Measurements from ENCODE around the gene BDKRB1. TPM values are rescaled to one million over a fixed set of nuclear protein-coding genes. Genes with fewer than 3 reads are reported as not detected.

The BDKRB1 gene
- total RNA-seq, 1 experiment from 2014 or later = not detected

- H3K4me2 ChIP-seq (ENCODE audit: insufficient read depth, insufficient read length, low read length) = no peak overlapping the region
- no peak overlapping the region for H3T11ph ChIP-seq (ENCODE audit: low read length)
Measured at GRCh38 chr14:96260341-96260821, 4.4 kb downstream of the BDKRB1 start.

More at GRCh38 chr14:96260341-96260821, 4.4 kb downstream of the BDKRB1 start:
- no peaks in the 10 kb centered on the region for H3K23me2 ChIP-seq (ENCODE audit: insufficient read length, low read depth, low read length, poor library complexity, severe bottlenecking)
- H3K4me1 ChIP-seq (ENCODE audit: insufficient read depth, low read length) = no peaks in the 10 kb centered on the region
- H3K27ac Mint-ChIP-seq = no peak overlapping the region
- TF ChIP-seq CTCF (conservative IDR thresholded peaks at IDR 0.05) = no peak
- no peak overlapping the region for H3K18ac ChIP-seq (ENCODE audit: insufficient read length, low read depth, low read length)
- H2BK5ac ChIP-seq (ENCODE audit: insufficient read length, low read length) = no peak overlapping the region
- no peaks in the 10 kb centered on the region for H4K20me1 ChIP-seq (ENCODE audit: control insufficient read depth, insufficient read depth, insufficient read length)
- H2AFZ ChIP-seq (ENCODE audit: low read length) = no peak overlapping the region
- H3K9ac ChIP-seq (ENCODE audit: extremely low read depth, insufficient read length, low read length) = no peak overlapping the region
- DNase-seq = no peak
- no peaks in the 10 kb centered on the region; a peak in 1 of 7 replicates for H3K36me3 Mint-ChIP-seq (ENCODE audit: insufficient read depth in 1 of 3, low read depth in 3 of 3)
- no peaks in the 10 kb centered on the region for H3K79me2 ChIP-seq (ENCODE audit: insufficient read depth, low read length)
- H3K4me1 Mint-ChIP-seq = no peaks in the 10 kb centered on the region
- H3K4me3 Mint-ChIP-seq = no peak overlapping the region
- H3K27me3 ChIP-seq (ENCODE audit: insufficient read depth, low read length) = no peaks in the 10 kb centered on the region
- H3K27ac ChIP-seq (ENCODE audit: insufficient read length, low read depth, low read length) = no peak overlapping the region
- no peak overlapping the region for H2BK20ac ChIP-seq (ENCODE audit: low read depth, low read length, poor library complexity, severe bottlenecking)
- H3K9me3 Mint-ChIP-seq = peaks cover 5 to 8% of the 10 kb centered on the region in 2 experiments; a peak in 4 of 5 replicates
- H3K56ac ChIP-seq (ENCODE audit: insufficient read length, low read depth, low read length) = no peak overlapping the region
- peaks cover 1% of the 10 kb centered on the region for H3K27me3 Mint-ChIP-seq (ENCODE audit: low read depth)
- no peak overlapping the region for H3K4ac ChIP-seq (ENCODE audit: low read depth, low read length)
- no peak overlapping the region for H3K14ac ChIP-seq (ENCODE audit: insufficient read depth, low read length)
- no peak overlapping the region for H4K5ac ChIP-seq (ENCODE audit: insufficient read length, low read depth, low read length)
- H3K9me3 ChIP-seq (ENCODE audit: control insufficient read depth, low read depth, low read length) = no peaks in the 10 kb centered on the region
- H2AK5ac ChIP-seq (ENCODE audit: insufficient read length, low read length) = no peak overlapping the region
- no peak overlapping the region for H4K8ac ChIP-seq (replicated peaks; ENCODE audit: insufficient read length, low read depth, low read length)
- H3K79me1 ChIP-seq (ENCODE audit: insufficient read depth, low read depth, low read length, poor library complexity, severe bottlenecking) = no peaks in the 10 kb centered on the region
- no peak overlapping the region for H2BK120ac ChIP-seq (ENCODE audit: low read depth, low read length, poor library complexity, severe bottlenecking)
- WGBS (ENCODE audit: extremely low coverage, insufficient read length, low lambda C conversion rate) = no CpG with 5 or more reads among the region's 2 CpGs
- H3K23ac ChIP-seq (ENCODE audit: insufficient read length, low read depth, low read length) = no peak overlapping the region
- H4K91ac ChIP-seq (ENCODE audit: insufficient read length, low read depth, low read length) = no peak overlapping the region
- no peak overlapping the region for H2BK12ac ChIP-seq (ENCODE audit: insufficient read length, low read depth, low read length)
- H2BK15ac ChIP-seq (ENCODE audit: low read depth, low read length) = no peak overlapping the region

Data from H9 (cell line).